ENCODE data around the gene PTGDR2.
A peak's percentile ranks its signal among the peaks of the same experiment; 100 is the strongest.

The PTGDR2 gene

DNA sequence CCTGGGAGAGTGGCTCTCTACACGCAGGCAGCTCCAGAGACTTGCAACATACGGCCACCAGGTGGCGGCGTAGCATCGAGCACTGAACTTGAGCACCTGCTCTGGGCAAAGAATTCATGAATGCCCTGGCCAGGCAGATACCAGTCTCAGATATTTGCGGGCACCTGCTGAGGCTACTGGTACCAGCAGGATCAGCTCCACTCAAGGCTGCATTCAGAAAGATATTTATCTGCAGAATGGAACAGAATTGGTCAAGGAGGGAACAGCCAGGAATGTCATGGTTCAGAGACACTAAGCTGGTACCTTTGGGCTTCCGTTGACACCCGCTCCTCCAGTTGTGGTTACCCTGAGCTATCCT is 24.6 kb downstream of the PTGDR2 start:
- Histone ChIP-seq H3K9me3 (ENCODE audit: insufficient read depth, low read length) (no peaks in the 10 kb centered on the region), H3K79me2 (ENCODE audit: insufficient read depth, low read length) (no peaks in the 10 kb centered on the region), H3K9me2 (replicated peaks; ENCODE audit: insufficient read depth, low read length) (no peaks in the 10 kb centered on the region), H3K36me3 (ENCODE audit: low read length) (no peaks in the 10 kb centered on the region), H3K9ac (ENCODE audit: low read length) (no peak overlapping the region), H4K20me1 (ENCODE audit: low read depth, low read length) (no peaks in the 10 kb centered on the region), H3F3A (ENCODE audit: insufficient read depth) (no peaks in the 10 kb centered on the region), H2AFZ (ENCODE audit: low read depth, low read length, severe bottlenecking) (no peak overlapping the region), H3K27ac (ENCODE audit: low read depth, low read length) (no peak overlapping the region), H3K4me3 (ENCODE audit: insufficient read depth, low read length, poor library complexity, severe bottlenecking) (no peak overlapping the region), H3K4me2 (ENCODE audit: low read depth, low read length, poor library complexity, severe bottlenecking) (no peak overlapping the region), H3K27me3 (ENCODE audit: low read length) (no peaks in the 10 kb centered on the region)
- TF ChIP-seq, protein P1, sequence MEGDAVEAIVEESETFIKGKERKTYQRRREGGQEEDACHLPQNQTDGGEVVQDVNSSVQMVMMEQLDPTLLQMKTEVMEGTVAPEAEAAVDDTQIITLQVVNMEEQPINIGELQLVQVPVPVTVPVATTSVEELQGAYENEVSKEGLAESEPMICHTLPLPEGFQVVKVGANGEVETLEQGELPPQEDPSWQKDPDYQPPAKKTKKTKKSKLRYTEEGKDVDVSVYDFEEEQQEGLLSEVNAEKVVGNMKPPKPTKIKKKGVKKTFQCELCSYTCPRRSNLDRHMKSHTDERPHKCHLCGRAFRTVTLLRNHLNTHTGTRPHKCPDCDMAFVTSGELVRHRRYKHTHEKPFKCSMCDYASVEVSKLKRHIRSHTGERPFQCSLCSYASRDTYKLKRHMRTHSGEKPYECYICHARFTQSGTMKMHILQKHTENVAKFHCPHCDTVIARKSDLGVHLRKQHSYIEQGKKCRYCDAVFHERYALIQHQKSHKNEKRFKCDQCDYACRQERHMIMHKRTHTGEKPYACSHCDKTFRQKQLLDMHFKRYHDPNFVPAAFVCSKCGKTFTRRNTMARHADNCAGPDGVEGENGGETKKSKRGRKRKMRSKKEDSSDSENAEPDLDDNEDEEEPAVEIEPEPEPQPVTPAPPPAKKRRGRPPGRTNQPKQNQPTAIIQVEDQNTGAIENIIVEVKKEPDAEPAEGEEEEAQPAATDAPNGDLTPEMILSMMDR (IDR thresholded peaks at IDR 0.05; ENCODE audit: insufficient read depth, low read length, poor library complexity, severe bottlenecking): peak; percentile 85
- TF ChIP-seq EZH2phosphoT487 (conservative IDR thresholded peaks at IDR 0.05; ENCODE audit: low read length): no peak

DNA sequence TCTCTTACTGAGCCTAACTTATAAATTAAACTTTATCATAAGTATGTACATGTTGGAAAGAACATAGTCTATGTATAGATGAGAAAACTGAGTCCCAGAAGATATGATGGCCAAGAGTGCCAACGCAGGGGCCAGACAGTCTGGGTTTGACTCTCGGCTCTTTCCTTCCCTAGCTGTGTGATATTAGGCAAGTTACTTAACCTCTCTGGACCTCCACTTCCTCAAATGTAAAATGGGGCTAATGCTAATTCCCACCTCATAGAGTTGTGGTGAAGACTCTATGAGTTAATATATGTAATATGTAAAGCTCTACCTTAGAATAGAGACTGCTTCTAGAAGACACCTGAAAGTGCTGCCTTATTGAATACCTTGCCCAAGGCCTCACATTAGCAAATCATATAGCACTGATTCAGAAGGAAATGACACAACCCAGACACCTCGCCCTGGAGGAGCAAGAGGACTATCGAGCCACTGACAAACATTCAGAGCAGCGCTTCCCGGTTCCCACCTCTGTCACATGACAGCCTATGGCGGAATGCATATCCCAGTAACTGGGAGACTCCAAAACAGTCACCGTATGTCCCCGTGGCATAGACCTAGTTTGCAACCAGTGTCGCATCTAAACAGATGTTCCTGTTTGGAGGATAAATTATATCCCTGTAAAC is 25.1 kb downstream of the PTGDR2 start:
- Histone ChIP-seq H3K9me3 (ENCODE audit: insufficient read depth, low read length) (no peaks in the 10 kb centered on the region), H3K4me3 (ENCODE audit: insufficient read depth, low read length, poor library complexity, severe bottlenecking) (no peak overlapping the region), H3K4me2 (ENCODE audit: low read depth, low read length, poor library complexity, severe bottlenecking) (no peak overlapping the region), H3K9ac (ENCODE audit: low read length) (no peak overlapping the region), H3K9me2 (replicated peaks; ENCODE audit: insufficient read depth, low read length) (no peaks in the 10 kb centered on the region), H3K36me3 (ENCODE audit: low read length) (no peaks in the 10 kb centered on the region), H3F3A (ENCODE audit: insufficient read depth) (no peaks in the 10 kb centered on the region), H3K27me3 (ENCODE audit: low read length) (no peaks in the 10 kb centered on the region), H3K79me2 (ENCODE audit: insufficient read depth, low read length) (no peaks in the 10 kb centered on the region), H2AFZ (ENCODE audit: low read depth, low read length, severe bottlenecking) (no peak overlapping the region), H3K27ac (ENCODE audit: low read depth, low read length) (no peak overlapping the region), H4K20me1 (ENCODE audit: low read depth, low read length) (no peaks in the 10 kb centered on the region)
- TF ChIP-seq, protein P1 (IDR thresholded peaks at IDR 0.05; ENCODE audit: insufficient read depth, low read length, poor library complexity, severe bottlenecking): no peak
- TF ChIP-seq EZH2phosphoT487 (conservative IDR thresholded peaks at IDR 0.05; ENCODE audit: low read length): no peak

GRCh38 chr11:60825790-60826189 is 30.0 kb downstream of the PTGDR2 start:
- TF ChIP-seq EZH2phosphoT487 (conservative IDR thresholded peaks at IDR 0.05; ENCODE audit: low read length): no peak
- TF ChIP-seq, protein P1 (IDR thresholded peaks at IDR 0.05; ENCODE audit: insufficient read depth, low read length, poor library complexity, severe bottlenecking): no peak
- H3K27me3 ChIP-seq (ENCODE audit: low read length): no peaks in the 10 kb centered on the region
- no peaks in the 10 kb centered on the region for H3F3A ChIP-seq (ENCODE audit: insufficient read depth)
- H3K9ac ChIP-seq (ENCODE audit: low read length): no peak overlapping the region
- no peaks in the 10 kb centered on the region for H3K36me3 ChIP-seq (ENCODE audit: low read length)
- no peaks in the 10 kb centered on the region for H3K9me2 ChIP-seq (replicated peaks; ENCODE audit: insufficient read depth, low read length)
- H2AFZ ChIP-seq (ENCODE audit: low read depth, low read length, severe bottlenecking): no peak overlapping the region
- no peaks in the 10 kb centered on the region for H3K79me2 ChIP-seq (ENCODE audit: insufficient read depth, low read length)
- H4K20me1 ChIP-seq (ENCODE audit: low read depth, low read length): no peaks in the 10 kb centered on the region
- no peaks in the 10 kb centered on the region for H3K9me3 ChIP-seq (ENCODE audit: insufficient read depth, low read length)
- no peak overlapping the region for H3K4me3 ChIP-seq (ENCODE audit: insufficient read depth, low read length, poor library complexity, severe bottlenecking)
- H3K4me2 ChIP-seq (ENCODE audit: low read depth, low read length, poor library complexity, severe bottlenecking): no peak overlapping the region
- no peak overlapping the region for H3K27ac ChIP-seq (ENCODE audit: low read depth, low read length)

Measured in SU-DHL-6 (cell line).